Mesothelial cell of epicardium (in vitro differentiated cells): ENCODE results near the gene SMC2. TPM values are rescaled to one million over a fixed set of nuclear protein-coding genes. Genes with fewer than 3 reads are reported as not detected.

Experiments
- DNase-seq, 2 experiments: peaks; one replicate each; pipeline ENCODE4 v3.0.0; 2021; ENCODE audit warnings: low spot score in 2 of 2; ENCODE audit not compliant: unreplicated experiment in 2 of 2
- H3K27ac Mint-ChIP-seq: 2 replicates; pipeline ENCODE4 v1.8.0; 2021; ENCODE audit warnings: mixed read lengths
- H3K27me3 Mint-ChIP-seq: 2 replicates; pipeline ENCODE4 v1.8.0; 2021; ENCODE audit warnings: low read depth, mixed read lengths
- H3K36me3 Mint-ChIP-seq: 2 replicates; pipeline ENCODE4 v1.8.0; 2021; ENCODE audit warnings: mixed read lengths
- H3K4me1 Mint-ChIP-seq: 2 replicates; pipeline ENCODE4 v1.8.0; 2021; ENCODE audit warnings: mixed read lengths
- H3K4me3 Mint-ChIP-seq: 2 replicates; pipeline ENCODE4 v1.8.0; 2021; ENCODE audit warnings: mild to moderate bottlenecking, moderate library complexity, mixed read lengths
- H3K9me3 Mint-ChIP-seq: 2 replicates; pipeline ENCODE4 v1.8.0; 2021; ENCODE audit warnings: mixed read lengths
- total RNA-seq: library from RNA; stranded (reverse); gene quantifications from 3 replicates; pipeline ENCODE4 v1.2.1, GENCODE V29; 2021
- TF ChIP-seq, protein P1 (sequence below): fragments of 200-600 bp; sonication (generic); IDR thresholded peaks from one replicate; pipeline ENCODE4 v1.5.0; 2021; ENCODE audit warnings: antibody characterized with exemption; ENCODE audit not compliant: unreplicated experiment

Gene SMC2
- total RNA-seq, 1 donor from 2014 or later = 20.1 TPM

DNA sequence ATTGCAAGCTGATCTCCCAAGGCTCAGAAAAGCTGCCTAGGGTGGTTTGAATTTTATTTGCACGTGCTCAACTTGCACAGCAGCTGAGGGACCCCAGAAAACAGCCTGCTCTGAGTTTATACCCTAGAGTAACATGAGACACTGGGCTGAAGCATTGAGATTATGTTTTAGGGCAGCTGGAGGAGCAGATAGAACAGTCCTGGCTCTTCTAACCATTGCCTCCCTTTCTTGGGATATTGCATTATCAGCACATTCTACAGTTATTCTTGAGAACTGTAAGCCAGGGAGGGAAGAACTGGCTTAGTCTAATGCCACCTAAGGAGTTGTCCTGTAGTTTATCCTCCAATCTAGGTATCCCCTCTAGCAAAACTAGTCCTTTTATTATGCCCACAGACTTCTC lies 10.3 kb downstream of the SMC2 start:
- TF ChIP-seq, protein P1, sequence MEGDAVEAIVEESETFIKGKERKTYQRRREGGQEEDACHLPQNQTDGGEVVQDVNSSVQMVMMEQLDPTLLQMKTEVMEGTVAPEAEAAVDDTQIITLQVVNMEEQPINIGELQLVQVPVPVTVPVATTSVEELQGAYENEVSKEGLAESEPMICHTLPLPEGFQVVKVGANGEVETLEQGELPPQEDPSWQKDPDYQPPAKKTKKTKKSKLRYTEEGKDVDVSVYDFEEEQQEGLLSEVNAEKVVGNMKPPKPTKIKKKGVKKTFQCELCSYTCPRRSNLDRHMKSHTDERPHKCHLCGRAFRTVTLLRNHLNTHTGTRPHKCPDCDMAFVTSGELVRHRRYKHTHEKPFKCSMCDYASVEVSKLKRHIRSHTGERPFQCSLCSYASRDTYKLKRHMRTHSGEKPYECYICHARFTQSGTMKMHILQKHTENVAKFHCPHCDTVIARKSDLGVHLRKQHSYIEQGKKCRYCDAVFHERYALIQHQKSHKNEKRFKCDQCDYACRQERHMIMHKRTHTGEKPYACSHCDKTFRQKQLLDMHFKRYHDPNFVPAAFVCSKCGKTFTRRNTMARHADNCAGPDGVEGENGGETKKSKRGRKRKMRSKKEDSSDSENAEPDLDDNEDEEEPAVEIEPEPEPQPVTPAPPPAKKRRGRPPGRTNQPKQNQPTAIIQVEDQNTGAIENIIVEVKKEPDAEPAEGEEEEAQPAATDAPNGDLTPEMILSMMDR = no peak
- peaks cover 20% of the 10 kb centered on the region for H3K36me3 Mint-ChIP-seq
- H3K4me3 Mint-ChIP-seq = no peak overlapping the region
- no peaks in the 10 kb centered on the region for H3K27me3 Mint-ChIP-seq
- no peak for DNase-seq
- H3K27ac Mint-ChIP-seq = no peak overlapping the region
- no peaks in the 10 kb centered on the region for H3K4me1 Mint-ChIP-seq
- no peaks in the 10 kb centered on the region for H3K9me3 Mint-ChIP-seq

DNA sequence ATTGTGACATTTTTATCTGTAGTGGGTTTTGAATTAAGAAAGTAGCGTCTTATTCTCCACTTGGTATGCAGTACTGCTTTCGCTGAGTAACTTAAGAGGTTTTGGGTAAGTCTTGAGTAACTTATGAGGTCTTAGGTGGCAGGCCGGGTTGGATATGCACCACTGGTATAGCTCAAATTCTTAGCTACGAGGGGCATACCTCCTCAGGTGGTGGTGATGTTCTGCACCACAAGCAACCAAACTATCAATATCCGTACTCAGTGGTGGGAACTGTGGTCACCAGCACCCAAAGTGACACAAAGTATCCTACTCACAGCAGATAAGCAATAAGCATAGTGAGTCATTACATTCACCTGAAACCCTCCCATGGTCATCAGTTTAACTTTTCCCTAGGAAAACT lies 13.7 kb downstream of the SMC2 start:
- H3K36me3 Mint-ChIP-seq = peaks cover 11% of the 10 kb centered on the region
- no peaks in the 10 kb centered on the region for H3K9me3 Mint-ChIP-seq
- DNase-seq = no peak
- no peak overlapping the region for H3K27ac Mint-ChIP-seq
- no peak overlapping the region for H3K4me3 Mint-ChIP-seq
- TF ChIP-seq, protein P1 = no peak
- no peaks in the 10 kb centered on the region for H3K4me1 Mint-ChIP-seq
- no peaks in the 10 kb centered on the region for H3K27me3 Mint-ChIP-seq

DNA sequence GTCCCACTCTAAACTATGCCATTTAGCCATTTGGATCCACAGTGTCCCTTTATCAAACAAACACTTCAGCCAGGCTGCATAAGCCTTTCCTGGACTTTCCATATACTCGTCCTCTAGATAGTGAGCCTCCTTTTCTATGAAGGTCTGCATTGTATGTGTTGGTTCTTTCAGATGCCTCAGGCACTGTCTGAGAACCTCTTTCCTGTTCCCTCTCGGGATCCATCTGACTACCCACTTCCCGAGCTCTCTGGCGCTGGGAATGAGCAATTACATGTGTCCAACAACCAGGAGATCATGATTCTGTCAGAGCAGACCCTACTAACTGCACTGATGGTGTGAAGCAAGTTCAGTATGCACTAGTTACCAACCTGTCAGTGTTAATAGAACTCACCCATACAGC lies 14.2 kb downstream of the SMC2 start:
- TF ChIP-seq, protein P1 = no peak
- H3K4me3 Mint-ChIP-seq = no peak overlapping the region
- H3K9me3 Mint-ChIP-seq = no peaks in the 10 kb centered on the region
- no peaks in the 10 kb centered on the region for H3K27me3 Mint-ChIP-seq
- H3K27ac Mint-ChIP-seq = no peak overlapping the region
- DNase-seq = no peak
- peaks cover 7% of the 10 kb centered on the region for H3K36me3 Mint-ChIP-seq
- H3K4me1 Mint-ChIP-seq = no peaks in the 10 kb centered on the region

DNA sequence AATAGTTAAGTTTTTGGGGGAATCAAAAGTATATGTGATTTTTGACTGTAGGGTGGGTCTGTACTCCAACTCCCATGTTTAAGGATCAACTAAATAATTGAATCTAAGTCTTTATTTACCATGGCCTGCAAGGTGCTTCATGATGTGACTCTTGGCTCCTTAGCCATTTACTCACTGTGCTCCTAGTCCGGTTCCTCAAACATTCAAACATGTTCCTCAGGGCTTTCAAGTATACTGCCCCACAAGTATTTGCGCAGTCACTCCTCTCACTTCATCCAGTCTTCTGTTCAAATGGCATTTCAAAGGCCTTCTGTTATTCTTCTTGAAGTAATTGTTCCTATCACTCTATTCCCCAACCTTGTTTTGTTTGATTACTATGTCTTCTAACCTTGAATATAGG lies 16.4 kb downstream of the SMC2 start:
- Mint-ChIP-seq H3K36me3 (peaks cover 9% of the 10 kb centered on the region), H3K4me3 (no peak overlapping the region), H3K4me1 (no peaks in the 10 kb centered on the region), H3K27me3 (no peaks in the 10 kb centered on the region), H3K27ac (no peak overlapping the region), H3K9me3 (no peaks in the 10 kb centered on the region)
- no peak for DNase-seq
- TF ChIP-seq, protein P1 = no peak

DNA sequence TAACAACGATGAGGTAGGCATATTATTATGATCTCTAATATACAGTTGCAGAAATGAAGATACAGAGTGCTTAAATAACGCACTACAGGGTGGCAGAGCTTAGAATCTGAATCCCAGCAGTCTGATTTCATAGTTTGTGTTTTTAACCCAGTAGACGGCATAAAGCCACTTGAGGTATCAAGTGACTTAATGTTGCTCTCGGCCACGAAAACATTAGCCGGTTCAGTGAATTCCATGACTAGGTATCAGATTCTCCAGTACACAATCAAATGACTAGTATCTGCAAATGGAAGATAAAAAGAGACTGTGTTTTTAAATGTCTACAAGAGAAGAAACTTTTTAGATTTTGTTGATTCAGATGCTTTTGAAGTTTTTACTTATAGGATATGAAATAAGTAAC lies 24.8 kb downstream of the SMC2 start:
- peaks cover 31% of the 10 kb centered on the region for H3K36me3 Mint-ChIP-seq
- H3K4me1 Mint-ChIP-seq = no peaks in the 10 kb centered on the region
- DNase-seq = no peak
- no peak overlapping the region for H3K4me3 Mint-ChIP-seq
- TF ChIP-seq, protein P1 = no peak
- no peaks in the 10 kb centered on the region for H3K9me3 Mint-ChIP-seq
- H3K27me3 Mint-ChIP-seq = no peaks in the 10 kb centered on the region
- H3K27ac Mint-ChIP-seq = no peak overlapping the region

DNA sequence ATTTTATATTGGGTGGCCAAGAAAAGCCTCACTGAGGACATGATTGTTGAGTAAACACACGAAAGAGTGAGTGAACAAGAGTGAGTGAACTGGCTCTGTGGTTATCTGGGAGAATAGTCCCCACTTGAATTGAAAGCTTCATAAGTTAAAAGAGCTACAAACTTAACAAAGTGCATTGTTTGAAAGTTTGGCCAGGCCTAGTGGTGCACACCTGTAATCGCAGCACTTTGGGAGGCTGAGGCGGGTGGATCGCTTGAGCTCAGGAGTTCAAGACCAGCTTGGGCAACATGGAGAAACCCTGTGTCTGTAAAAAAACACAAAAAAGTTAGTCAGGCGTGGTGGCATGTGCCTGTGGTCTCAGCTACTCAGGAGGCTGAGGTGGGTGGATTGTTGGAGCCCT lies 26.9 kb downstream of the SMC2 start:
- TF ChIP-seq, protein P1 = no peak
- Mint-ChIP-seq H3K4me3 (no peak overlapping the region), H3K27me3 (no peaks in the 10 kb centered on the region), H3K27ac (no peak overlapping the region), H3K9me3 (no peaks in the 10 kb centered on the region), H3K36me3 (peaks cover 18% of the 10 kb centered on the region), H3K4me1 (no peaks in the 10 kb centered on the region)
- no peak for DNase-seq
